Ovary (tissue), 3 donors: ENCODE measurements around the gene PROSER3.

Experiments
- CTCF ChIP-seq, 3 donors: fragments of 450-650 bp in 2 of 3; fragments of 200-600 bp in 1 of 3; IDR thresholded peaks; one replicate each; pipeline versions ENCODE4 v1.5.1 to v1.8.0; 2016 to 2022; ENCODE audit warnings: antibody characterized with exemption in 3 of 3, mild to moderate bottlenecking in 1 of 3
- EP300 ChIP-seq: sonication (generic); formaldehyde crosslinking; IDR thresholded peaks from one replicate; pipeline ENCODE4 v1.6.1; 2017; ENCODE audit warnings: antibody characterized with exemption
- POLR2A ChIP-seq: fragments of 450-650 bp; IDR thresholded peaks from one replicate; pipeline ENCODE4 v1.6.1; 2017; ENCODE audit warnings: antibody characterized with exemption, mild to moderate bottlenecking, moderate library complexity
- donor health status: DM: no; HTN: no; CAD: no.

- TF ChIP-seq CTCF (IDR thresholded peaks at IDR 0.05) (no peak), POLR2A (no peak), EP300 (no peak)
Observed at GRCh38 chr19:35779033-35779432, 21.1 kb downstream of the PROSER3 start.
